ENCODE measurements around the gene ADGRB2.

DNA sequence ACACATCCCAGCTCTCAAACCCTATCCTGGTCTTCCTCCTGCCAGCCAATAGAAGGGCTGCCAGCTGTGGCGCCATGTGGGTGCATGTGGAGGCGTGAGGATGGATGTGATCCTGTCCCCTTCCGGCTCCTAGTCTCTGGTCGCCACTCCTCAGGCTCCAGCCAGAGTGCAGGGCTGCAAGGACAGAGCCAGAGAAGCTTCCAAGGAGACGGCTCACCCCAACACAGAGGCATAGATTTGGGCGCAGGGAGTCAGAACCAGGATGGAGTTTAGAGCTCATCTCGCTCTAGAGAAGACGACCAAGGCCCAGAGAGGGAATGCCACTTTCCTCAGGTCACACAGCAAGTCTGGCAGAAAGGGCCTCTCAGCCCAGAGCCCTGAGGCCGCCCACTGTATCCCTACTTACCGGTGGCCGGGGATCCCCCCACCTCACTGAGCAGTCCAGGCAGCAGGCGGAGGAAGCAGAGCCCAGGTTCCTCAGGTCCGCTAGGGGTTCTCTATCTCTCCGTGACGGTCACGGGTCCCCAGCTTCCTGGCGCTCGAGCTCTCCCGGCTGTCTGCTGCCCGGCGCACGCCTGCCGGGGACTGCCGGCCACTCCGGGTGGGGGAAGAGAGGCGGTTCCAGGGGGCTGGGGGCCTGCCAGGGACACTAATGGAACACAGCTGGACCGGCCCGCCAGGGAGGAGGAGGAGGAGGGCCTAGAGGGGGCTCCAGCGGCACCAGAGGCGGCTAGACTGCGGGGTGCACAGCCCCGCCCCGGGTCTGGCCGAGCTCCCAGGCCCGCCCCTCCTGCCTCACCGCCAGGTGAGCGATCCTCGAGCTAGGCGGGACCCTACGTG is 60.5 kb downstream of the ADGRB2 start, which contains the start of gene COL16A1:
- TF ChIP-seq, protein P1, sequence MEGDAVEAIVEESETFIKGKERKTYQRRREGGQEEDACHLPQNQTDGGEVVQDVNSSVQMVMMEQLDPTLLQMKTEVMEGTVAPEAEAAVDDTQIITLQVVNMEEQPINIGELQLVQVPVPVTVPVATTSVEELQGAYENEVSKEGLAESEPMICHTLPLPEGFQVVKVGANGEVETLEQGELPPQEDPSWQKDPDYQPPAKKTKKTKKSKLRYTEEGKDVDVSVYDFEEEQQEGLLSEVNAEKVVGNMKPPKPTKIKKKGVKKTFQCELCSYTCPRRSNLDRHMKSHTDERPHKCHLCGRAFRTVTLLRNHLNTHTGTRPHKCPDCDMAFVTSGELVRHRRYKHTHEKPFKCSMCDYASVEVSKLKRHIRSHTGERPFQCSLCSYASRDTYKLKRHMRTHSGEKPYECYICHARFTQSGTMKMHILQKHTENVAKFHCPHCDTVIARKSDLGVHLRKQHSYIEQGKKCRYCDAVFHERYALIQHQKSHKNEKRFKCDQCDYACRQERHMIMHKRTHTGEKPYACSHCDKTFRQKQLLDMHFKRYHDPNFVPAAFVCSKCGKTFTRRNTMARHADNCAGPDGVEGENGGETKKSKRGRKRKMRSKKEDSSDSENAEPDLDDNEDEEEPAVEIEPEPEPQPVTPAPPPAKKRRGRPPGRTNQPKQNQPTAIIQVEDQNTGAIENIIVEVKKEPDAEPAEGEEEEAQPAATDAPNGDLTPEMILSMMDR (IDR thresholded peaks at IDR 0.05; ENCODE audit: insufficient read depth, low read length, poor library complexity, severe bottlenecking), result no peak
- TF ChIP-seq EZH2phosphoT487 (conservative IDR thresholded peaks at IDR 0.05; ENCODE audit: low read length), result no peak
